Lower leg skin (tissue), 3 donors: ENCODE results near the gene S1PR2.

Source experiments
- CTCF ChIP-seq, 3 donors: fragments of 450-650 bp; IDR thresholded peaks; one replicate each; pipeline ENCODE4 v1.5.1; 2016; ENCODE audit warnings: antibody characterized with exemption in 3 of 3, mild to moderate bottlenecking in 3 of 3, moderate library complexity in 2 of 3
- POLR2A ChIP-seq, 2 donors: fragments of 450-650 bp; IDR thresholded peaks; one replicate each; pipeline ENCODE4 v1.6.1; 2016 to 2017; ENCODE audit warnings: antibody characterized with exemption in 2 of 2, mild to moderate bottlenecking in 1 of 2, moderate library complexity in 1 of 2

DNA sequence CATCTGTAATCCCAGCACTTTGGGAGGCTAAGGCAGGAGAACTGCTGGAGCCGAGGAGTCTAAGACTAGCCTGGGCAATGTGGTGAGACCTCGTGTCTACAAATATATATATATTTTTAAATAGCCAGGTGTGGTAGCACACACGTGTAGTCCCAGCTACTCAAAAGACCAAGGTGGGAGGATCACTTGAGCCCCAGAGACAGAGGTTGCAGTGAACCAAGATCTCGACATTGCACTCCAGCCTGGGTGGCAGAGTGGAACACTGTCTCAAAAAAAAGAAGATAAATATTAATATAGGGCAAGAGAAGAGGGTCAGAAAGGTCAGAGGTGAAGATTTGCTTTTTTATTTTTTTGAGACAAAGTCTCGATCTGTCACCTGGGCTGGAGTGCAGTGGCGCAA lies 15.4 kb upstream of the S1PR2 start:
- TF ChIP-seq CTCF (IDR thresholded peaks at IDR 0.05): no peak
- no peak for TF ChIP-seq POLR2A (IDR thresholded peaks at IDR 0.05)
